ENCODE data around the gene MYO1B.

MYO1B gene

DNA sequence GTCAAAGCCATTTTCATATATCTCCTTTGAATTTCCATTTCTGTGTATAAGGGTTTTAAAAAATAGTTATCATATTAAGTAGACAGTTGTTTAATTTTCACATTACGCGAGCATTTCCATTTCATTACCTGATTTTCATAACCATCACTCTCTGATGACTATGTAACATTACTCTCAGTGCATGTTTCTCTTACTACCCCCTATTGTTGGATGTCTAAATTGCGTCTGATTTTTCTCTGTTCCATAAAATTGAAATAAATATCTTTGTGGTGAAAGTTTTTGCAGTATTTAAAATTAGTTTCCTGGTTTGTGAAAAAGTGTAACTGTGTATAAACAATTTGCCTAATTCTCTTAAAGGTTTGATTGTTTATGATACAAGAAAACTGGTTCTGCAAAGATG lies 123.8 kb downstream of the MYO1B start:
- no peak for DNase-seq

DNA sequence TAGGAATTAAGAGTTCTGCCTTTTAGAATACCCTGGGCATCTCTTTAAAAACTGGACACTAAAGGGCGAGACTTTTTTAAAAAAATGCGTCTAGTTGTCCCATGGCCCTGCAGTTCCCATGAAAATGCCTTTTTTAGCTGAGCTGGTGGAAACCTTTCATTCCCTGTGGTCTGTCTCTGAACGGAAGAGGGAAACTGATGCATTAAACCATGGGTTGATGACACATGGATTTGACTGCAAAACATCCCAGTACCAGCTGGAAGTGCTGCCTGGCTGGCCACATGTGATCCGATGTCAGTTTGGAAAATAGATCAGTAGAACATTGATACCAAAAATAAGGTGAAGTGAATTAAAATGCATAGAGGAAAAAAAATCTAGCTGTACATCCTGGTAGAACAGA lies 129.2 kb downstream of the MYO1B start:
- DNase-seq, result no peak

DNA sequence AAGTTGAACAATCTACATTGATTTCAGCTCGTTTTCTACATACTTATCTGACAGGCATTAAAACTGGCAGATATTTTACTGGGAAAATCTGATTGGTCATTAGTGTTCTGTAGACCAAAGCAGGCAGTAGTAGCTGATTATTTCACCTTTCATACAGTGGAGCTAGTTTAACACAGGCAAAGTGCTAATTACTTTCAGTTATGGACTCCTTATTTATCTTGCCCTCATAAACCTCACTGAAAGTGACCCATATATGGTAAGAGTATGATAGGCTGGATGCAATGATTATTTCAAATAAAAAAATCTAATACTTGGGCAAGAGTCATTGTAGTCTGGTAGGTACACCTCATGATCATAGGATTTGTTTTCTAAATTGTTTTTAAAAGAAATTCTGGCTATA lies 129.7 kb downstream of the MYO1B start:
- DNase-seq, result no peak

DNA sequence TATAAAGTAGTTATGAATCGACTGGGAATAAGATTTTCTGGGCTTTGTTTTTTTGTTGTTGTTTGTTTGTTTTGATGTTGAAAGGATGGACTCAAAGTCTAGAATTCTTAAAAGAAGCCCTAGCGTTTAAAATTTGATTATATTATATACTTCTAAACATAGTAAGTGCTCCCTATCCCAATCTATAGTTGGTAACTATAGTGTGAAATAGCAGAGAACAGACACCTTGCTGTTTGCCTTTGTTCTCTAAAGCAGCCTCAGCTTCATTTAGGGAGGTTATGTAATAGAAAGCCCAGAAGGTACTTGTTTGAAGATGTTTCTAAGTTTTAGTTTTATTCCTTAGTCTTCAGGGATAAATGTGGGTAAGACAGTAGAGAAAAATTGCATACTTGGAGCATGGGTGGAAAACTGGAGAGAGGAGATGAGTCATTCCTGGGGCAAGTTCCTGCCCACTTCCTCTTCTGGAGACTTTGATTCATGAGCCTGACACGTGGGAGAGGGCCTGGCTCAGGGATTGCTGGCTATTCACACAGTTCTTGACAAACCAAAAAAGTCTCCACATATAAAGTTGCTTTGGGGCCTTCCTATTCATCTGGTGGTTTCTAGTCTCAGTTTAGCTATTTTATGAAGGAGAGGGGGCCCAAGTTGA lies 131.9 kb downstream of the MYO1B start:
- peak; percentile 38 for DNase-seq

DNA sequence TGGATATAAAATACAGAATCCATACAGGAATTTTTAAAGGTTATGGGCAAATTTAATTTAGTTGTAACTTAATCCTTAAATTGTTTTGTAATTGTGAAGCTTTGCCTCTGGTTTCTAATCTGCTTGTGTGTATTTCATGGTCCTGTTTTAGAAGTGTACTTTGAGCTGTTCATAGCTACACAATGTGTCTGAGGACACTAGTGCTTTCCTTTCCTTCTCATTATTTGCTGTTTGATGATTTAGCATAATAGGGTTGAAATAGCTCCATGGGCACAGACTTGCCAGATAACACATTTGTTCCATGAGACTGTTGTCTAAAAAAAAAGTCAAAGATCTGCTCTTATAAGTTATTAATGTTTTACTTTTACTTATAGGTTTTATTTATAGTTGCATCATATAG lies 134.2 kb downstream of the MYO1B start:
- DNase-seq, result no peak

DNA sequence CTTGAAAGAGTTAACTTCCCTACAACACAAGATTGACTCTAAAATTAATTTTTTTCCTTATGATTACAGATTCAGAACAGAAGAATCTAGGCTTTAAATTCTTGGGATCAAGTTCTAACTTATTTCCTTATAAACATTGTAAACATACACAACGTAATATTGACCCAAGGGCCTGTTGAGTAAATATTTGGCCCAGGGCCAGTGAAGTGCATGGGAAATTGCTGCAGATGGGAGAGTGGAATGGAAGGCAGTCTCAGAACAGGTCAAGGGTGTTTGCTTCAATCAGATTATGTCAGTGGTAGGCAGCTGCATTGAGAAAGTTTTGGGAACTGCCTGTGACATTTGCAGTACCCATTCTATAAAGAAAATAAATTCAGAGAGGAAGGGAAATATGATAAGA lies 137.6 kb downstream of the MYO1B start:
- DNase-seq, result no peak

DNA sequence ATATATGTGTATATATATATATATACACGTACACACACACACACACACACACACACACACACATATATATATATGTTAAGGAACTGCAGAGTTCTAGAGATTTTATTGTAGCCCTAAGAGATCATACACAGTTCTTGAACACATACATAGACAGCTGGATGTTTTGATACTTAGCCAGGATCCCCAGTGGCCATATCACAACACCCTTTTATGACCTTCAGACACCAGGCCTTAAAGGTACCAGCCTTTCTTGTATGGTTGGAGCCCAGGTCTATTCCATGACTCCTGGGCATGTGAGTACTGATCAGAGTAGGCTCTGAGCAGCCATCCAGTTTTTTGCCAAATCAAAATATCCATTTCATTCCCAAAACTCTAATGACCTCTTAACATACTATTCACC lies 138.3 kb downstream of the MYO1B start:
- DNase-seq, result no peak

DNA sequence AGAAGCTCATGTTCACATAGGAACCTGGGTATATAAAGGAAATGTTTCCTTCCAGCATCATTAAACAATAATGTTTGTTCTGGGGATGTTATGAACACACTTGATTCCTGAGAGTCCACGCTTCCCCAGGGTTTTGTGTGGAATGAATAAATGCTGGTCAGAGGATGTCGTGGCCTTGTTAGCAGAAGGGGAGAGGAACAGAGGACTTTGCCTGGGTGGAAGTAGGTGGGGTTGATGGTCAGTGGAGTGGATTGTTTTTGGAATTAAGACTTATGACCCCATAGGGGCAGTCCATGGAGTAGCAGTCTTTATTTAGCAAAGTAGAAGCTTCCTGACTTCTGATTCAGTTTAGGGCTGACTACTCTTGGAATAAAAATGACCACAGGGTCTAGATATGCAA lies 139.6 kb downstream of the MYO1B start:
- DNase-seq, result no peak

DNA sequence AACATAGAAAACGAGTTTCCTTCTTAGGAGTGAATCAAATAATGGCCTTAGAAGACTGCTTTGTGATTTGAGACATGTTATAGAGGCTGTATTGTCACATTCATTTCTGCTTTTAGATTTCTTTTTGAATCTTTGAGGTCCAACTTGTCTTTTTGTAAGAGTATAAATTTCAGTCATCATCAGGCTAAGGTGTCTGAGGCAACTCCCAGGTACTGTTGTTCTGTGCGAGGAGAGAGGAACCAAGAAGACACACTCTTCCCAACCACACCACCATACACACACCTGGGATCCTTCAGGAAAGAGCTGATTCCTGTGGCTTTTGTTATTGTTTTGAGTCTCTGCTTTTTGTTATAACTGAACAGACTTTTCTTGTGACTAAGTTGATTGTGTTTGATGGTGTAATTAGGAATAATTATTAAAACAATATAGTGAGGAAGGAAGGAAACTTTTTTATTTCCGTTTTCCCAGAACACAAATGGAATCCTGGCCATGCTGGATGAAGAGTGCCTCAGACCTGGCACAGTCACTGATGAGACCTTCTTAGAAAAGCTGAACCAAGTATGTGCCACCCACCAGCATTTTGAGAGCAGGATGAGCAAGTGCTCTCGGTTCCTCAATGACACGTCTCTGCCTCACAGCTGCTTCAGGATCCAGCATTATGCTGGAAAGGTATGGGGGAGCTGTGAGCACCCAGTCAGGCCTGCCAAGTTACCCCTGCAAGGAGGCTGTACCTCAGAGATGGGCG lies 140.4 kb downstream of the MYO1B start:
- no peak for DNase-seq

DNA sequence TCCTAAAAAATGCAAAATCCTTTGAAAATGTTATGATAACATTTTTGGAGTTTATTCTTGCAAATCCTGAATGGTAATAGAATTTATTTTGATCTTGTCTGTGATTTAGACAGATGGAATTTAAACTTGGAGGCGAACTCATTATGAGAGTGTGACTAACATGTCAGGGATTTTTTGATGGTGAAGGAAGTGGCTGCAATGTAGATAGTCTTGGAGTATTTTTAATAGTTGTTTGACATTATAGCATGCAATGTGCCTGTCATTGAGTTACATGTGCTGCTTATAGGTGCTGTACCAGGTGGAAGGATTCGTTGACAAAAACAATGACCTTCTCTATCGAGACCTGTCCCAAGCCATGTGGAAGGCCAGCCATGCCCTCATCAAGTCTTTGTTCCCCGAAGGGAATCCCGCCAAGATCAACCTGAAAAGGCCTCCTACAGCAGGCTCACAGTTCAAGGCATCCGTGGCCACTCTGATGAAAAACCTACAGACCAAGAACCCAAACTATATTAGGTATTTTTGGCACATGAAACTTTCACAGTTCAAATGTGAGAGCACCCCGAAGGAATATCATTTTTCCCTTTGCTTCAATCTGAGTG lies 141.8 kb downstream of the MYO1B start:
- DNase-seq, result no peak

DNA sequence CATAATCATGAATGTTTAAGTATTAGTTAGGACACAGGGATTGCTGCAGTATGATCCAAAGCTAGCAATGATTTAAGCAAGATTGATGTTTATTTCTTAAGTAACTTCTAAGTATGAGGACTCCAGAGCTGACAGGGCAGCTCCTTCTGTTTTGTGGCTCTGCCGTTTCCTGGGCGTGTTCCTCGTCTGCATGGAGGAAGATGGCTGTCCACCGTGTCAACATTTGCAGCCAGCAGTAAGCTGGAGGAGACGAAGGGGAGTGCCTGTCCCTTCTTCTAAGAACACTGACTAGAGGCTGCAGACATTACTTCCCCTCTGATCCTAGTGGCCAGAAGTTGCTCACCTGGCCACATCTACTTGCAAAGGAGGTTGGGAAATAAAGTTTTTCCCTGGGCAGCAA lies 144.1 kb downstream of the MYO1B start:
- no peak for DNase-seq

DNA sequence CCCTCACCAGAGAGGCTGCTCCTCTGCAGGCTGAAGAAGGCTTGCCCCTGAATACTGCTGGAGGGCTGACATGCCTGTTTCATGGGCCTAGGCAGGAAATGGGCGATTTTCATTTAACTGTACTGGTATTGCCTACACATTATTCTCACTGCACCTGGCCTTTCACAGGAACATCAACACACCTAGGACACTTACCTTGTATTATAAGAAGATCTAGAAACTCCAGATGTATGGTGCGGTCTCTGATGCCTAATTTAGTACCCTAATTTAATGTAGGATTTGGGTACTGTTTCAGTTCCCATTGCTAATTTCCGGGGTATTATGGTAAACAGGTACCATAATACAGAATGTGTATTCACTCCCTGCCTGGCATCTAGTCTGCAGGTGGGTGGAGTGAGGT lies 146.0 kb downstream of the MYO1B start:
- DNase-seq, result no peak

DNA sequence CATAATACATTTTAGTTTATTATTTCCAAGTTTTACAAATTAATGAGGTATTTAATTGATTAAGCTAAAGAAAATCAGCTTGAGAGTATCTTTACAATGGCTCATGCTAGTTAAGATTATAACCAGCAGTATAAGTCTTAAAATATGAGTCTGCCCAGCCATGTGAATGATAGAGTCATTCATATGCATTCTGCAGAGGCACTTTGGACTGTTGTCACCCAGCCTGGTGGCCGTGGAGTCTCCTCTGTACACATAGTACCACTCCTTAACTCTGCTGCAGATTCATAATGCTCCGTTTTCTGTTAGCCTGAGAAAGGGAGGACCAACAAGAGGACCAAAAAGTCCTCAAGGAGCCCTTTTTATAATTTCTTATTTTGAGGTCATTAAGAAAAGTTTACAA lies 148.8 kb downstream of the MYO1B start:
- no peak for DNase-seq

DNA sequence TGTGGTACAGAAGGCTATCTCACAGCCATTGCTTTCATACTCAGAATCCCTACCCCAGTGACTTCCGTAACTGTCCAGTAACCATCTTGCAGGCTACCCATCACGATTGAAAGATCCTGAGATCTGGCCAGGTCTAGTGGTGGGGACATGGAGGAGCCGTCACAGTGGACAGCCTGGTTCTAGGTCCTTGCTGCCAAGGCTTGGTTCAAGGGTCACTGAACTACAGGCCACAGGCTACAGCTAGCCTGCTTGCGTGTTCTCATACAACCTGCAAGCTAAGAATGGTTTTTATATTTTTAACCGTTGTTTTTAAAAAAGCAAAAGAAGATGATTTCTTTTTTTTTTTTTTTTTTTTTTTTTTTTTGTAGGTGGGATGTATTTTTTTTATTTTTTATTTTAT lies 151.6 kb downstream of the MYO1B start:
- no peak for DNase-seq

DNA sequence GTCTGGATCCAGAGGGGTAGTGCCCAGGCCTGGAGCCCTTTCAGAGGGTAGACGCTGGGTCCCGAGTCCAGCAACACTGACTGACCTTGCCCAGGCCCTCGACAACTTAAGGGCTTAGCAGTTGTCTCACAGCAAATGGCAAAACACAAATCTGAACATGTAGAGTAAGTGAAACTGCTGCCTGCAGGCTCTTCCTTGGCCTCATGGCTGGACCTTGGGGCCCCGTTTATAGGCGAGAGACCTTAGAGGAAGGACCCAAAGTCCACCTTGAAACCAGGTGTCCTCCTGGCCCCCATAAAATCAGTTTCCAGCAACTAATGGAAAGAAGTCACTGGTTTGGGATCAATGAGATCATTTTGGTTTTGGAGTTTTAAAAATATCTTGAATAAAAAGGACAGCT lies 154.4 kb downstream of the MYO1B start:
- DNase-seq, result no peak

DNA sequence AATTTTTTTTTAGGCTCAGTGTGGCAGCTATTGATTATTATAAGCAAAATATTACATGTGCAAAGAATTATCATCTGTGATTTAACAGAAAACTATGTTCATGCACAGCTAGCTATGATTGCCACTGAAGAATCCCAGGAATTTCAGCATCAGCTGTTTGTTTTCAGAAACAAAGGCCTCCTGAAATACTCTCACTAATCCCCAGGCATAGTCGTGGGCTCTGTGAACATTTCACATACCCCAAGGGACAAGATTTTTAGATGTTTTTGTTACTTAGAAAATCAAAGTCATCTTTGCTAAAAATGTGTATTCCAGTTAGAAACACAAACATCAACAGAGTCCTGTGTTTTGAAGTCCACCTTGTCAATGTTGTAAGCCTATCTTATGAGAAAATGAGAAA lies 156.1 kb downstream of the MYO1B start:
- no peak for DNase-seq

DNA sequence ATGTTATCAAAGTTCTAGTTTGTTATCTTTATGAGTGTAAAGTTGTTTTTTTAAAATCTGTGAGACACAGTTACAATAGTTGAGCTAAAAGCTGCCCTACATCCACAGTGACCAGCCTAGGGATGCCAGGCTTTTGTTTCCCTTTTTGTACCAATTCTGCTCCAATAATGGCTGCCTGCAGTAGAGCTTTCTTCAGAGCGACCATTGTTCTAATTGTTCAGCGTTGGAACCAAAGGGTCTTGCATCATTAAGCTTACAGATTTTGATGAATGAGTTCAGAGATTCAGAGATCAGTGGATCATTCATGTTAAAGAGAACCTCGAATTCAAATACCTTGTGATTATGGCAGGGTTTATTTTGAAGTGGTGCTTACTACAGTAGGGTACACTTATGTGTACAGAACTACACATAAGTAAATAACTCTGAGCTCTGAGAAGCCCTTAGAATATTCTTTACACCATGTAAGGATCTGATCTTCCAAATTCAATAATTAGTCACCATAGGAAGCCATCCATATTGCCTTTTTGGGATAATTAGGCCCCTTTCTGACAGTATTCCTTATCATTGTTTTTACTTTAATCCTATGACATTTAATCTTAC lies 157.9 kb downstream of the MYO1B start:
- no peak for DNase-seq

DNA sequence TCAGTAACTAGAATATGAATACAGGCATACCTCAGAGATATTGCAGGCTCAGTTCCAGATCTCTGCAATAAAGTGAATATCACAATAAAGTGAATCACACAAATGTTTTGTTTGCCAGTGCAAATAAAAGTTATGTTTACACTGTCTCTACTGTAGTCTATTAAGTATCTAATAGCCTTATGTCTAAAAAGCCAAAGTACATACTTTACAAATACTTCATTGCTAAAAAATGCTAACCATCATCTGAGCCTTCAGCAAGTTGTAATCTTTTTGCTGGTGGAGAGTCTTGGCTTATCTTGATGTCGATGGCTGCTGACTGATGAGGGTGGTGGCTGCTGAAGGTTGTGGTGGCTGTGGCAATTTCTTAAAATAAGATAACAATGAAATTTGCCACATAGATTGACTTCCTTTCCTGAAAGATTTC lies 159.4 kb downstream of the MYO1B start:
- no peak for DNase-seq

DNA sequence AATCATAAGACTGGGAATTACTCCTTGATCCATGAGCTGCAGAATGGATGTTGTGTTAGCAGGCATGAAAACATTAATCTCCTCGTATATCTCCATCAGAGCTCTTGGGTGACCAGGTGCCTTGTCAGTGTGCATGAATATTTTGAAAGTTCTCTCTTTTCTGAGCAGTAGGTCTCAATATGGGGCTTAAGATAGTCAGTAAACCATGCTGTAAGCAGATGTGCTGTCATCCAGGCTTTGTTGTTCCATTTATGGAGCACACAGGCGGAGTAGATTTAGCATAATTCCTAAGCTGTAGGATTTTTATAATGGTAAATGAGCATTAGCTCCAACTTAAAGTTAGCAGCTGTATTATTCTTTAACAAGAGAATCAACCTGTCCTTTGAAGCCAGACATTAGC lies 160.3 kb downstream of the MYO1B start:
- DNase-seq, result no peak

DNA sequence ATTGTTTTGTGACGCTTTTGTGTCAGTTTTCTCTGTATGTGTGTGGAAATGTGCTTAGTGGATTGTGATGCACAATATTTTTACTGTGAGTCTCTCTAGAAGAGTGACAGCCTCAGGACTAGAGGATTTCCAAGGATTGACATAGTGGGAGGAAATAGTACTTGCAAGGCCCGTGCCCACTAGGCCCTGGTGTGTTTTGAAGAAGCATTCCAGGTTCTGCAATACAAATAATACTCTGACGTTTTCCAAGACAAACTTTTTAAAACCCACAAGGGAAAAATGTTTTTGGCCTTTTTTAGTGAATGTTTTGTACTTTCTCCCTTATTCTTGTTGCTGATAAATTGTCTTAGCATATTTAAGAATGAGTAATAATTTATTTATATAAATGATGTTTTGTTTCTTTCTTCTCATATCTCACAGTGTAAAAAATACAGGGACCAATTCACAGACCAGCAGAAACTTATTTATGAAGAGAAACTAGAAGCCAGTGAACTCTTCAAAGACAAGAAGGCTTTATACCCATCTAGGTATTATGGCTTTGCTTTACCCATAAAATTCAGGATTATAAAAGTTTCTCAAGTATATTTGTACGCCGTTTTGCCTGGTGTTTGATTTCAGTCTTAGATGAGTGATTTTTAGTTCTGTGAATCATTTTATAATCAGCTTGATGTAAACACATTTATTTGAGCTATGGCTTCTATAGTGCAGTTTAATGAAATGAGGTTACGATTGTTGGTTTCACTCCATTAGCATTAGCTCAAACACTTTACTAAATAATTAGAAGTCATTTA lies 165.6 kb downstream of the MYO1B start:
- no peak for DNase-seq

DNA sequence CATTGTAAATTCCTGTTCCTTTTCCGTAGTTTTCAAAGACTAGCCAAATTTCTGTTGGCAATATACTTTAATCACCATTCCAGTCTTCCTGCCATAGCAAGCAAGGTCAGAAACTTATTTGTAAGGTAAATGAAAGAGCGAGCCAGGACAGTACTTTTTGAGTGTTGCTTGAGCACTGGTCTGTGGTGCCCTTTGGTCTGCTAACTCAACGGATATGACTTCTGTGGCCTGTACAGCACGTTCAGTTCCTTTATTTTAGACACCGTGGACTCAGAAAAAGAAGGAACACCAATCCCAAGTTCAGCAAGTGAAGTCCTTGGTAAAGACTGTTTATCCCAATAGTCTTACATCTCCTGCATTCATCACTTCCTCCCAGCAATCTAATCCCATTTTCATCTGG lies 166.3 kb downstream of the MYO1B start:
- DNase-seq, result no peak

DNA sequence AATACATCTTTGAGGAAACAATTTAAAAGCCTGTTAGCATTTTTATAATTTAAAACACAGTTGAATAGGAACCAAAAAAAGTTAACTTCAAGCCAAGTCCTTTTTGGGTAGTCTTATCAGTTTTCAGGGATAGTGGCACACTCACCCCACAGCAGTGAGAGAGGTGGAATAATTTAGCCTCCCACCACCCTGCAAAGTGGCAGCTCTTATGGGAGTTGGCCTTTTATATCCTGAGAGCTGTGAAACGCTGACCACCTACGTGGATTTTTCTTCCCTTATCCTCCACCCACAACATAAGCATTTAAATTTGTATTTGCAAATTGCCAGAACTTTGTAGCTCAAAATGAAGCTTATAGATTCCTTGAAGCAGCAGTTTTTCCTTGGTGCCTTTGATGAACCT lies 167.1 kb downstream of the MYO1B start:
- no peak for DNase-seq

DNA sequence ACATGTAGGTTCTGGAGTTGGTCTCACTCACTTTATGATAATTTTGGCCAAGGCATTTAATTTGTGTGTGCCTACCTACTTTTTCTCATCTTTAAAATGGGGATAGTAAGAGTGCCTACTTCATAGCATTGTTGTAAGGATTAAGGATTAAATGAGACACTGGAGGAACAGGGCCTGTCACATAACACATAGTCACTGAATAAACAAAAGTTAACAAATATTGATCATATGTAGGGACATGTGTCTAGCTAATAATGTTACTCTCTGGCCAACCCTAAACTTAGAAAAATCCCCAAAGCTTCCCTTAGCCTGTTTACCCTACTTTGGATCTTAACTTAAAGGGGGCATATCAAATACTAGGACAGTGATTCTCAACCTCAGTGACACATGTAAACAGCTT lies 169.9 kb downstream of the MYO1B start:
- DNase-seq, result no peak

All from CD4-positive, alpha-beta T cell treated with Interferon gamma for 1 hour (primary cell).